NCI-H1436 (cell line): Measurements from ENCODE around the gene METTL2B.

Source experiments
- DNase-seq: peaks from one replicate; lab custom pipeline; 2025; lab: John Stamatoyannopoulos, UW

The METTL2B gene

GRCh38 chr7:128476402-128477335, at the start of gene METTL2B:
TSS of gene METTL2B (plus strand) at chr7:128476748. CDS start at chr7:128476766, 18 bp downstream.
- DNase-seq = peak; percentile 94

GRCh38 chr7:128427289-128427891, 49.2 kb upstream of the METTL2B start:
- DNase-seq = peak; percentile 49

GRCh38 chr7:128430207-128430606, 46.3 kb upstream of the METTL2B start:
- DNase-seq = no peak

GRCh38 chr7:128431221-128431620, 45.3 kb upstream of the METTL2B start:
- no peak for DNase-seq

- DNase-seq = no peak
These were observed 44.8 kb upstream of the METTL2B start for GRCh38 chr7:128431754-128432153.

GRCh38 chr7:128434413-128435326, 41.9 kb upstream of the METTL2B start:
- DNase-seq = no peak

- no peak for DNase-seq
These were observed 41.2 kb upstream of the METTL2B start for GRCh38 chr7:128435327-128435686.

- DNase-seq = no peak
These were observed 38.9 kb upstream of the METTL2B start for GRCh38 chr7:128437426-128438332.

GRCh38 chr7:128442356-128442755, 34.2 kb upstream of the METTL2B start:
- no peak for DNase-seq

GRCh38 chr7:128443831-128444600, 32.5 kb upstream of the METTL2B start:
- DNase-seq = peak; percentile 27

- DNase-seq = no peak
These were observed 30.2 kb upstream of the METTL2B start for GRCh38 chr7:128446306-128446705.

- DNase-seq = no peak
These were observed 28.5 kb upstream of the METTL2B start for GRCh38 chr7:128447941-128448564.

GRCh38 chr7:128448751-128449302, 27.7 kb upstream of the METTL2B start:
- no peak for DNase-seq

GRCh38 chr7:128450409-128450808, 26.1 kb upstream of the METTL2B start:
- no peak for DNase-seq

GRCh38 chr7:128450913-128451312, 25.6 kb upstream of the METTL2B start:
- no peak for DNase-seq

GRCh38 chr7:128452552-128452951, 24.0 kb upstream of the METTL2B start:
- no peak for DNase-seq

- DNase-seq = no peak
These were observed 22.4 kb upstream of the METTL2B start for GRCh38 chr7:128453836-128454804.

- DNase-seq = no peak
These were observed 21.6 kb upstream of the METTL2B start for GRCh38 chr7:128454808-128455542.
